Renal cortex interstitium (tissue), 15 donors: ENCODE data around the gene FCGBP. TPM values are rescaled to one million over a fixed set of nuclear protein-coding genes. Genes with fewer than 3 reads are reported as not detected.
"Not testable (repeated sequence)": the region's sequence is repeated elsewhere in the genome, so short reads cannot be mapped to it uniquely, and the experiment has no call there.

Experiments
- DNase-seq, 11 donors: peaks; one replicate each; pipeline ENCODE4 v3.0.0-alpha.2; 2013; ENCODE audit warnings: low read depth in 9 of 11, low spot score in 4 of 11; ENCODE audit errors: extremely low read depth in 1 of 11
- long read RNA-seq, 16 experiments: transcript quantifications; one replicate each; lab custom pipeline, GENCODE V29; 2026
- polyA plus RNA-seq, 3 donors: library from polyadenylated mRNA; unstranded; fragments of 120-200 nt; gene quantifications; one replicate each; pipeline ENCODE4 v1.2.1, GENCODE V29; 2013; ENCODE audit not compliant: insufficient read length in 3 of 3

FCGBP gene
- polyA plus RNA-seq: 10 to 100 TPM in 1 of 3 donors, 1 to 10 TPM in 2; 5.7 to 13.2 (median 9.4) TPM
- long read RNA-seq, donor 1: 0 reads
- long read RNA-seq, donor 2, partial matches to known transcripts: 5 of 5 reads
- long read RNA-seq, donor 2, other reads (novel, unspliced or antisense): 0 of 5 reads
- long read RNA-seq, donor 3: 0 reads
- long read RNA-seq, donor 4: 0 reads
- long read RNA-seq, donor 5, partial matches to known transcripts: 26 of 26 reads
- long read RNA-seq, donor 5, other reads (novel, unspliced or antisense): 0 of 26 reads
- long read RNA-seq, donor 6, partial matches to known transcripts: 10 of 10 reads
- long read RNA-seq, donor 6, other reads (novel, unspliced or antisense): 0 of 10 reads
- long read RNA-seq, donor 7: 0 reads
- long read RNA-seq, donor 8, partial matches to known transcripts: 18 of 18 reads
- long read RNA-seq, donor 8, other reads (novel, unspliced or antisense): 0 of 18 reads
- long read RNA-seq, donor 9: 0 reads
- long read RNA-seq, donor 10, partial matches to known transcripts: 15 of 15 reads
- long read RNA-seq, donor 10, other reads (novel, unspliced or antisense): 0 of 15 reads
- long read RNA-seq, donor 11, partial matches to known transcripts: 9 of 9 reads
- long read RNA-seq, donor 11, other reads (novel, unspliced or antisense): 0 of 9 reads
- long read RNA-seq, donor 12, partial matches to known transcripts: 8 of 8 reads
- long read RNA-seq, donor 12, other reads (novel, unspliced or antisense): 0 of 8 reads
- long read RNA-seq, donor 13: 0 reads
- long read RNA-seq, donor 14, partial matches to known transcripts: 5 of 5 reads
- long read RNA-seq, donor 14, other reads (novel, unspliced or antisense): 0 of 5 reads
- long read RNA-seq, donor 15: 0 reads
- long read RNA-seq, donor 16, partial matches to known transcripts: 13 of 13 reads
- long read RNA-seq, donor 16, other reads (novel, unspliced or antisense): 0 of 13 reads

DNA sequence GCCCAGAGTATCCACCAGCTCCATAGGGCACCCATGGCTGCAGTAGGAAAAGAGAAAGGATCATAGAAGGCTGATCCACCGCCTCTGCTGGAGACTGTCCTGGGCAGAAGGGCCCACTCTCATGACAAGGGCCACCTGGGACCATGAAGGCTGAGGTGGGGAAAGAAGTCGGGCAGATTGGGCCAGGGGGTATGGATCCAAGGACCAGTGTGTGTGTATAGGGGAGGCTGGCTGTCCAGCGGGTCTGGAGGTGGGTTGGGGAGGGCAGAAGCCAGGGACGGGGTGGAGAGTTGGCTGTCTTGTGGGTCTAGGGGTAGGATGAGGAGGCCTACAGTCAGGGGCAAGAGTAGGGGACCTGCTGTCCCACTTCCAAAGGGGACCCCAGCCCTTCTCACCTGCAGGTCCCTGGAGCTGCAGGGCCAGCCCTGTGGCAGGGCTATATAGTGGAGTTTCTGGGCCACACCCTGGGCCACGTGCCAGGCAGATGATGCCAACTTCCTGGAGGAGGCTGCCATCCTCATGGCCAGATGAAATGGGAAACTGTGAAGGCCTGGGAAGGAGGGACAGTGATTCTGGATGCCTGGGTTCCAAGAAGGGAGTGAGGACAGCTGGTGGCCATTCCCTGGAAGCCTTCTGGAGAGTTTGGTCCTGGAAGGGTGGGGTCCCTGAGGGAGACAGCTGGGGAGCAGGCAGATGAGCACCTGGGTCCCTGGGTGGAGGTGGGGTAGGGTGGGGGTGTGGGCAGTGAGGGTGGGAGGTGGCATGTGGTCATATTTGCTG is at the start of gene FCGBP:
FCGBP (minus strand) TSS at position 51 of the 780 bp plus-strand sequence.
- no peak for DNase-seq

DNA sequence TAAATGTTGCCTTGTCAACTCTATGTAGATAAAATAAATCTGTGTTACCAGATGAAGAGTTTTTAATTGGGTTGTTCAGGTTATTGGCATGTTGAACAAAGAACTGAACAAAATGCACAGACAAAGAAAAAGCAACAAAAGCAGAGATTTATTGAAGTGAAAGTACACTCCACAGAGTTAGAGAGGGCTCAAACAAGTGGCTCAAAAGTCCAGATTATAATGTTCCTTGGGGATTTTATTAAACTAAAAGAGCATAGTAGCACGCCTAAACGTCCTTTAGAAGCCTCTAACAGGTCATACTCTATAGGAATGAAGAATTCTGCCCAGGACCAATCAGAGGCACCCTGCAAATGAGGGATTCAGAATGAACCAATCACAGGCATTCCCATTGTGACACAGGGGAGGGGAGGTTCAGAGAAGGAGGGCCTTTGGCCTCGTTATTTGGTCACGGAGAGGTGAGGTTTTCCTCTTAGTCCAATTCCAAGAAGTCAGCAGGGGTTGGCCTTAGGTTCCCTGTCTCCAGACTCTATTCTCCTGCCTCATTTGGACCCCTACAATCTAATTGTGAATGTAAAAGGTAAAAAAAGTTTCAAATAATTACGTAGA is 49.4 kb upstream of the FCGBP start:
- no peak for DNase-seq

DNA sequence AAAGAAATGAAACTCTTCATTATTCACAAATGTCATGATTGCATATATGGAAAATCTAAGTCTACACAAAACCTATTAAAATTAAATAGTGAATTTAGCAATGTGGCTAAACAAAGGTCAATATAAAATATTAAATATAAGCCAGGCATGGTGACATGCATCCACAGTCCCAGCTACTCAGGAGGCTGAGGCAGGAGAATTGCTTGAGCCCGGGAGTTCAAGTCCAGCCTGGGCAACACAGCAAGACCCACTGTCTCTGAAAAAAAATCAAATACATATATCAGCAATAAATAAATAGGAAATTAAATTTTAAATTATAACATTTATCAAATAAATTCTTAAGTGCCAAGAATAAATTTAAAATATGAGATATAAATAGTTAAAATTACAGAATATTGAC is 48.4 kb upstream of the FCGBP start:
- no peak for DNase-seq

DNA sequence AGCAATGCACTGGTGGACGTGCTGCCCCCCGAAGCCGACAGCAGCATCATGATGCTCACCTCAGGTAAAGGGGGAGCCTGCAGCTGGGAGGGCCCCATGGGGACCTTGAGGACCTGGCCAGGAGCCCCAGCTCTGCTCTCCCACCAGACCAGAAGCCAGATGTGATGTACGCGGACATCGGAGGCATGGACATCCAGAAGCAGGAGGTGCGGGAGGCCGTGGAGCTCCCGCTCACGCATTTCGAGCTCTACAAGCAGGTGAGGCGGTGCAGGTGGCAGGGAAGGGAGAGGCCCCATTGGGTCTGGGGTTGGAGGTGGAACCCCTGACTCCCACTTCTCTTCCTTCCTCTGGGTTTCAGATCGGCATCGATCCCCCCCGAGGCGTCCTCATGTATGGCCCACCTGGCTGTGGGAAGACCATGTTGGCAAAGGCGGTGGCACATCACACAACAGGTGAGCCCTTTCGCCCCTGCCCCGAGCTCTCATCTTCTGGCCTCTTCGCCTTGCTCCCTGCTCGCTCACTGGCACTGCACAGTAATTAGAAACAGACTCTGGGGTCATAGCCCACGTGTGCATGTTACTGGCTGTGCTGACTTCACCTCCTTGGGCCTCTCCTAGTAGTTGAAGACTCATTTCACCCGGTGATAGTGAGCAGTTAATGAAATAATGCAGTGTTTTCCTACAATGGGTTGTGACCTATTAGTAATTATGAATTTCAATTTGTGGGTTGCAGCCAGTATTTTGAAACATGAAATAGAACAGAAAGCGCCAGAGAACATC is 40.1 kb upstream of the FCGBP start:
- no peak for DNase-seq

DNA sequence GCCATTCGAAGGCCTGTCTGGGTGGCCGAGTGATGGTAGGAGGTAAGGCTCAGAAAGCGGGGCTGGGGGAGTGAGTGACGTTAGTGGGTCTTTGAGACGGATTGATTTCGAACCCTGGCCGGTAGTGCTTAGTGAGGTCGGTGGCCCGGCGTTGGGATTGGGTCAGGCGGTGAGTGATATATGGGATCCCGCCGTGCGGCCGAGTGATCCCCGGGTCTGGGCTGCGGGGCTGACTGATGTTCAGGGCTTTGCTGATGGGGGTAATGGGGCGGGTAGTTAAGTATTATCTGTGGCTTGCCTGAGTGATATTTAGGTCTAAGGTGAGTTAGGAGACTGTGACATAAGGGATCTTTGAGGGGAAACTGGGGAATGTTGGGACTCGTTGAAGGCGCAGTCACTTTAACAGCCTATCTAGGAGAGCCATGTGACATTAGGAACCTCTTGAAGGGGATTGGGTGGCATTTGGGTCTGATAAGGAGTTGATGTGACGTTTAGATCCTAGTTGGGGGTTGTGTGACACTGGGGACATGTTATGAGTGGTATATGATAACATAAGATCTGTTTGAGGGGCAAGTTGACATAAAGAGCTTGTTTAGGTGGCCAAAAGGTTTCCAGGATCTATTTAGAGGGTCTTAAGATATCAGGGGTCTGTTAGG is 37.1 kb upstream of the FCGBP start:
- DNase-seq: no peak

DNA sequence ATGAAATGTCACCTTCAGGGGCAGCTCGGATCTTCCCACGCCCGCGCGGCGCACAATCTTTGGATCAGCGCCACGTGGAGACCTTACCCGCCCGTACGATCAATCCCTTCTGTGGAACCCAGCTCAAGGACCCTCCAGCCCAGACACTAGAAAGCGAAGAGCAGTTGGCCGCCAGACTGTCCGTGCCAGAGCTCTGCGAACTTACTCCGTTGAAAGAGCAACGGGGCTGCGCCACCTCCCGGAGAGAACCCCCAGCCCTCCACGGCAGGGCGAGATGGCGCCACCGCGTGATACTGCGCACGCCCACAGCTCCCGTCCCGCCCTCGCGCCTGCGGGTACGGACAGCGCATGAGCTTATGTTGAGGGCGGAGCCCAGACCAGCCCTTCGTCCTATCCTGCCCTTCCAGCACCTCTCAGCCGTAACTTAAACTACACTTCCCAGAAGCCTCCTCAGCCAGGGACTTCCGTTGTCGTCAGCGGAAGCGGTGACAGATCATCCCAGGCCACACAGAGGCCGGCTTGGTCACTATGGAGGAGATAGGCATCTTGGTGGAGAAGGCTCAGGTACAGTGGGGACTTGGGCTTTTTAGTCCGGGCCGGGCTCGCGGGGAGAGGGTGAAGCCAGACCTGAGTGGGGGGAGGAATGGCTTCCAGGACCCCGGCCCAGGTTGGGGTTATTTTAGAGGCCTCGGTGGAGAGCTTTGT is 36.4 kb upstream of the FCGBP start, which contains the start of gene PSMC4:
PSMC4 (plus strand) TSS at position 491 of the 705 bp plus-strand sequence; CDS start at position 529, 38 bp downstream.
- DNase-seq: peak; percentile 96 to 99 (median 98)

DNA sequence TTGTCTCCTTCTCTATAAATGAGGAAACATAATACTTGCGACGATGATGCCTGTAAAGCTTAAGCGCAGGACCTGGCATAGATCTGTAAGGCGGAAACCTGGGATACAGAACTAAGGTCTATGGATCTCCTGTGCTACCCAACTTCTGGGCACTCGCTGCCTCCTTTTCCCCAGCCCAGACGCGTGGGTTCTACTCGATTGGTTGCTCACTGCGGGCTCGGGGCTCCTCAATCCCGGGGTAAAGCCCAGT is 35.9 kb upstream of the FCGBP start:
- peak in 2 of 11 donors; percentile 8 to 20 for DNase-seq

DNA sequence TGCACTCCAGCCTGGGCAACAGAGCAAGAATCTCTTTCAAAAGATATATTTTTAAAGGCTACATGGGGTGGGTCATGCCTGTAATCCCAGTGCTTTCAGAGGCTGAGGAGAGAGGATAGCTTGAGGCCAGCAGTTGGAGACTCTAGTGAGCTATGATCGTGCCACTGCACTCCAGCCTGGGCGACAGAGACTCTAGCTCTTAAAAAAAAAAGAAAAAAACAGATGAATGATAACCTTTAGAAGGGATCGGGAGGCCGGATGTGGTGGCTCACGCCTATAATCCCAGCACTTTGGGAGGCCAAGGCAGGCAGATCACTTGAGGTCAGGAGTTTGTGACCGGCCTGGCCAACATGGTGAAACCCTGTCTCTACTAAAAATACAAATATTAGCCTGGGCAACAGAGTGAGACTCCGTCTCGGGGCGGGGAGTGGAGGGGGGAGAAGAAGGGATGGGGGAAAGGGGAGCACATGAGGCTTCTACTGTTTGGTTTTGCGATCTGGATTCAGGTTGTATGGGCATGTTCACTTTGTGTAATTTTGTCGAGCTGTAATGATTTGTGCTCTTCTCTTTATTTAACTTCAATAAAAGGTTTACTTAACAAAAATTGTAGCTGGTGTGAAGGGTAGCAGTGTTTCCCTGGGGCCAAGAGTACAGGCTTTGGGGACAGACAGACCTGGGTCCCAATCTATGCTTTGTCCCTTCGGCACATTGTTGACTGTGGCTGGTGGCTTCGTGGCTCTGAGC is 35.4 kb upstream of the FCGBP start:
- DNase-seq: no peak

DNA sequence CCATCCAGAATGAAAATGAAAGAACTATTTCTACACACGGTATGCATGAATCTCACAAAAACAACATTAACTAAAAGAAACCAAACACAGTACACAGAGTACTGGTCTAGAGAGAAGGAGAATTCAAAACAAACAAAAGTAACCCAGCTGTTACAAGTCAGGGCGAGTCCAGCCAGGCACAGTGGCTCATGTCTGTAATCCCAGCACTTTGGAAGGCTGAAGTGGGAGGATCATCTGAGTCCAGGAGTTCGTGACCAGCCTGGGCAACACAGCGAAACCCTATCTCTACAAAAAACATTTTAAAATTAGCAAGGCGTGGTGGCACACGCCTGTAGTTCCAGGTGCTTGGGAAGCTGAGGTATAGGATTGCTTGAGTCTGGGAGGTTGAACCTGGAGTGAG is 34.8 kb upstream of the FCGBP start:
- no peak for DNase-seq

DNA sequence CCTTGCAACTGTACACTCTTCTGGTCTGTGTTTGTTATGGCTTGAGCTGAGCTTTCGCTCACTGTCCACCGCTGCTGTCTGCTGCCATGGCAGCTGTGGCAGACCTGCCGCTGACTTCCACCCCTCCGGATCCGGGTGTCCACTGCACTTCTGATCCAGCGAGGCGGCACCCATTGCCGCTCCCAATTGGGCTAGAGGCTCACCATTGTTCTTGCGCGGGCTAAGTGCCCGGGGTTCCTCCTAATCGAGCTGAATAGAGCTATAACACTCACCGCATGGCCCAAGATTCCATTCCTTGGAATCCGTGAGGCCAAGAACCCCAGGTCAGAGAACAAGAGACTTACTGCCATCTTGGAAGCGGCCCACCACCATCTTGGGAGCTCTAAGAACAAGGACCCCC is 34.4 kb upstream of the FCGBP start:
- no peak for DNase-seq

DNA sequence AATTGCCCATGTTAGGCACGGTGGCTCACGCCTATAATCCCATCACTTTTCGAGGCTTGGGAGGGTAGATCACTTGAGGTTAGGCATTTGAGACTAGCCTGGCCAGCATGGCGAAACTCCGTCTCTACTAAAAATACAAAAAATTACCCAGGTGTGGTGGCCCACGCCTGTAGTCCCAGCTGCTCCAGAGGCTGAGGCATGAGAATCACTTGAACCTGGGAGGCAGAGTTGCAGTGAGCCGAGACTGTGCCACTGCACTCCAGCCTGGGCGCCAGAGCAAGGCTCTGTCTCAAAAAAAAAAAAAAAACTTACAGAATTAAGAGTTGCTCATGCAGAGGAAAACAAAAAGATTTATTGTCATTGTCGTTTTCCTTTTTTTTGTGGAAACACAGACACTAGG is 33.1 kb upstream of the FCGBP start:
- DNase-seq: no peak

DNA sequence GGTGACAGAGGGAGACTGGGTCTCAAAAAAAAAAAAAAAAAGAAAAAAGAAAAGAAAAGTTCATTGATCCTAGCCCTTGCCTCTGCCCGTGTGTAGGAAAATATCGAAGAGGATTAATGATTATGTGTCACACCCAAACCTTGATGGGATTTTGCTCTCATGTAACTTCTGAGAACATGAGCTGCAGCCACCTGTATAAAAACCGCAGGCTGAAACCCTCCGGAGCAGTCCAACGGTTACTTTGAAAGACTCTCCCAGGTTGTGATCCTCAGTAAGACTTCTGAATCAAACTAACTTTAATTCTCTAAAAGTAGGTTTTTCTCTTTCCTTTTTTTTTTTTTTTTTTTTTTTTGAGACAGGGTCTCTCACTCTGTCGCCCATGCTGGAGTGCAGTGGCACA is 32.2 kb upstream of the FCGBP start:
- no peak for DNase-seq

DNA sequence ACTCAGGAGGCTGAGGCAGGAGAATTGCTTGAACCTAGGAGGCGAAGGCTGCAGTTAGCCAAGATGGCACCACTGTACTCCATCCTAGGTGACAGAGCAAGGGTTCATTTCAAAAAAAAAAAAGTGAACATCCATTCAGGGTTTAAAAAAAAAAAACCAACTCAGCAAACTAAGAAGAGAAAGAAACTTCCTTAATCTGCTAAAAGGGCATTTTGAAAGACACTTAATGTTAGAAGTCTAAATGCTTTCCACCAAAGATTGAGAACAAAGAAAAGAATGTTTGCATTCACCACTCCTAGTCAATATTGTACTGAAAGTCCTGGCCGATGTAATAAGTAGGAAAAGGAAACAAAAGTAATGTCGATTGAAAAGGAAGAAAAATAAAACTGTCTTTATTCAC is 29.5 kb upstream of the FCGBP start:
- DNase-seq: no peak

DNA sequence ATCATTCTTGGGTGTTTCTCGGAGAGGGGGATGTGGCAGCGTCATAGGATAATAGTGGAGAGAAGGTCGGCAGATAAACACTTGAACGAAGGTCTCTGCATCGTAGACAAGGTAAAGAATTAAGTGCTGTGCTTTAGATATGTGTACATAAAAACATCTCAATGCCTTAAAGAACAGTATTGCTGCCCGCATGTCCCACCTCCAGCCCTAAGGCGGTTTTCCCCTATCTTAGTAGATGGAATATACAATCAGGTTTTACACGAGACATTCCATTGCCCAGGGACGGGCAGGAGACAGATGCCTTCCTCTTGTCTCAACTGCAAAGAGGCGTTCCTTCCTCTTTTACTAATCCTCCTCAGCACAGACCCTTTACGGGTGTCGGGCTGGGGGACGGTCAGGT is 25.0 kb upstream of the FCGBP start:
- DNase-seq: not testable (repeated sequence)

DNA sequence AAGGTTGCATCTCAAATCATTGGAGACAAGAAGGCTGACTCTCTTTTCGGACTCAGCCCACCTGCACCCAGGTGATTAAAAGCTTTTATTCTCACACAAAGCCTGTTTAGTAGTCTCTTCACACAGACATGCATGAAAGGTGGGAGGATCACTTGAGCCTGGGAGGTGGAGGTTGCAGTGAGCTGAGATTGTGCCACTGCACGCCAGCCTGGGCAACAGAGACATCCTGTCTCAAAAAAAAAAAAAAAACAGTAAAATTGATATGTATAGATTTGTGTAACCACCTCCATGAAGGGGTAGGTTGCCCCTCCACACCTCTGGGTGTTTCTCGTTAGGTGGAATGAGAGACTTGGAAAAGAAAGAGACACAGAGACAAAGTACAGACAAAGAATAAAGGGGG is 24.5 kb upstream of the FCGBP start:
- not testable (repeated sequence) for DNase-seq

DNA sequence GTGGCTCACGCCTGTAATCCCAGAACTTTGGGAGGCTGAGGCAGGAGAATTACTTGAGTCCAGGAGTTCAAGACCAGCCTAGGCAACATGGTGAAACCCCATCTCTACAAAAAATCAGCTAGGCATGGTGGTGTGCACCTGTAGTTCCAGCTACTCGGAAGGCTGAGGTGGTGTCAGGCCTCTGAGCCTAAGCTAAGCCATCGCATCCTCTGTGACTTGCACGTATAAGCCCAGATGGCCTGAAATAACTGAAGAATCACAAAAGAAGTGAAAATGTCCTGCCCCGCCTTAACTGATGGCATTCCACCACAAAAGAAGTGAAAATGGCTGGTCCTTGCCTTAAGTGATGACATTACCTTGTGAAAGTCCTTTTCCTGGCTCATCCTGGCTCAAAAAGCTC is 23.5 kb upstream of the FCGBP start:
- not testable (repeated sequence) for DNase-seq

DNA sequence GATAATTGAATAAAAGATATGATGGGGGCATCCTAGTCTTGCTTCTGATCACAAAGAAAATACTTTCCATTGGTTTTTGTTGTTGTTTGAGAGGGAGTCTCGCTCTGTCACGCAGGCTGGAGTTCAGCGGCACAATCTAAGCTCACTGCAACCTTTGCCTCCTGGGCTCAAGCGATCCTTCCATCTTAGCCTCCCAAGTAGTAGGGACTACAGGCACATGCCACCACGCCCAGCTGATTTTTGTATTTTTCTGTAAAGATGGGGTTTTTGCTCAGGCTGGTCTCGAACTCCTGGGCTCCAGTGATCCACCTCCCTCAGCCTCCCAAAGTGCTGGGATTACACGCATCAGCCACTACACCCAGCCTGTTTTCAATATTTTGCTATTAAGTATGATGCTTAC is 19.5 kb upstream of the FCGBP start:
- DNase-seq: no peak
